T-cell (primary cell): ENCODE data around the gene MAMDC2. TPM values are rescaled to one million over a fixed set of nuclear protein-coding genes. Genes with fewer than 3 reads are reported as not detected.

Source experiments
- ATAC-seq, 4 experiments: fragments of 200-7000 bp in 3 of 4; fragments of 150-1000 bp in 1 of 4; cut with Tn5 transposase; replicated peaks in 1 of 4; 1 replicate in 3 of 4; 2 replicates in 1 of 4; pipeline ENCODE4 v1.10.0; 2021; ENCODE audit warnings: moderate library complexity in 3 of 4, mild to moderate bottlenecking in 2 of 4, moderate number of reproducible peaks in 1 of 4
- CTCF ChIA-PET, 2 donors: fragments of 300-600 bp; sonication (Branson Sonifier 250); formaldehyde crosslinking; loops; one replicate each; lab custom pipeline; 2022; ENCODE audit warnings: antibody characterized with exemption in 2 of 2; lab: Charles Lee
- POLR2A ChIA-PET, 2 donors: fragments of 300-600 bp; sonication (Branson Sonifier 250); formaldehyde crosslinking; loops; one replicate each; lab custom pipeline; 2022; ENCODE audit warnings: antibody characterized with exemption in 2 of 2; lab: Charles Lee
- DNase-seq, 35 experiments: peaks; one replicate each; pipeline versions ENCODE4 v3.0.0 to v3.0.0-alpha.2; 2013 to 2023
- H3K27ac ChIP-seq: one replicate; pipeline ENCODE4 v1.5.1; 2013; ENCODE audit warnings: low read length
- H3K27me3 ChIP-seq, 2 experiments: replicated peaks in 1 of 2; 1 replicate in 1 of 2; 2 replicates in 1 of 2; pipeline versions ENCODE4 v1.6.1 to v1.7.0; 2013; ENCODE audit warnings: low read length in 1 of 2, mixed read lengths in 1 of 2; ENCODE audit not compliant: control insufficient read depth in 2 of 2, insufficient read depth in 2 of 2; ENCODE audit errors: extremely low read depth in 1 of 2
- H3K36me3 ChIP-seq, 2 donors: 1 replicate in 1 of 2; 2 replicates in 1 of 2; pipeline versions ENCODE4 v1.6.1 to v1.7.0; 2013; ENCODE audit warnings: low read length in 1 of 2; ENCODE audit not compliant: control insufficient read depth in 2 of 2, insufficient read depth in 1 of 2; ENCODE audit errors: extremely low read depth in 1 of 2
- H3K4me1 ChIP-seq, 2 experiments: 1 replicate in 1 of 2; 2 replicates in 1 of 2; pipeline versions ENCODE4 v1.6.1 to v1.7.0; 2013; ENCODE audit warnings: low read length in 2 of 2, mixed read lengths in 1 of 2; ENCODE audit not compliant: insufficient read depth in 2 of 2, control insufficient read depth in 1 of 2; ENCODE audit errors: extremely low read depth in 1 of 2
- H3K4me3 ChIP-seq, 2 donors: 1 replicate in 1 of 2; 2 replicates in 1 of 2; pipeline versions ENCODE4 v1.5.1 to v1.7.0; 2013; ENCODE audit warnings: mild to moderate bottlenecking in 2 of 2, low read length in 1 of 2, moderate library complexity in 1 of 2; ENCODE audit not compliant: control insufficient read depth in 1 of 2; ENCODE audit errors: extremely low read depth in 1 of 2
- H3K9me3 ChIP-seq: 2 replicates; pipeline ENCODE4 v1.7.0; 2013
- H3K27ac Mint-ChIP-seq, 2 donors: one replicate each; pipeline ENCODE4 v1.8.0; 2020 to 2021; ENCODE audit warnings: mild to moderate bottlenecking in 2 of 2, mixed read lengths in 2 of 2
- H3K27me3 Mint-ChIP-seq, 2 donors: one replicate each; pipeline ENCODE4 v1.8.0; 2021 to 2022; ENCODE audit warnings: mixed read lengths in 2 of 2
- H3K36me3 Mint-ChIP-seq: one replicate; pipeline ENCODE4 v1.8.0; 2021; ENCODE audit warnings: mixed read lengths
- H3K4me1 Mint-ChIP-seq, 3 donors: one replicate each; pipeline ENCODE4 v1.8.0; 2020 to 2022; ENCODE audit warnings: mixed read lengths in 3 of 3, mild to moderate bottlenecking in 1 of 3
- H3K4me3 Mint-ChIP-seq, 3 donors: one replicate each; pipeline ENCODE4 v1.8.0; 2020 to 2022; ENCODE audit warnings: mild to moderate bottlenecking in 3 of 3, mixed read lengths in 3 of 3, moderate library complexity in 3 of 3
- H3K9me3 Mint-ChIP-seq, 3 donors: one replicate each; pipeline ENCODE4 v1.8.0; 2020 to 2022; ENCODE audit warnings: mixed read lengths in 3 of 3
- WGBS: methylation state at CpG from one replicate; pipeline ENCODE4 v1.1.5; 2013; ENCODE audit warnings: missing lambda C conversion rate; ENCODE audit not compliant: insufficient coverage; 5-methylcytosine and 5-hydroxymethylcytosine counted together
- total RNA-seq, 35 experiments: library from RNA in 6 of 35; stranded (reverse) in 6 of 35; fragments of 120-200 nt in 1 of 35; gene quantifications; one replicate each; pipeline versions ENCODE4 v1.2.1 to v1.2.4 and lab custom pipeline; 2013 to 2026

MAMDC2 gene
- total RNA-seq, 5 donors from 2014 or later (not counting 1 experiment from before 2014, with no cell fraction given), result 0.09 to 0.19 (median 0.12) TPM; not detected in 2

GRCh38 chr9:70160686-70161600 is 117.3 kb downstream of the MAMDC2 start:
- H3K4me1 ChIP-seq, result no peaks in the 10 kb centered on the region

GRCh38 chr9:70165006-70165602 is 121.5 kb downstream of the MAMDC2 start:
- Mint-ChIP-seq H3K9me3 (no peaks in the 10 kb centered on the region), H3K4me1 (no peaks in the 10 kb centered on the region), H3K27me3 (peaks cover 2 to 4% of the 10 kb centered on the region in 2 donors), H3K27ac (no peak overlapping the region), H3K4me3 (no peak overlapping the region), H3K36me3 (no peaks in the 10 kb centered on the region)
- Histone ChIP-seq H3K4me3 (no peak overlapping the region), H3K27ac (no peak overlapping the region), H3K4me1 (no peaks in the 10 kb centered on the region), H3K27me3 (peaks cover 0 to 2% of the 10 kb centered on the region in 2 experiments), H3K36me3 (no peaks in the 10 kb centered on the region), H3K9me3 (no peaks in the 10 kb centered on the region)
- CTCF ChIA-PET, result no interaction called here
- POLR2A ChIA-PET, result interaction anchor here in 1 of 2 donors (0.5 kb wide), 1 partner anchor 234 kb away, joined by 3 read pairs; no protein-coding TSS in a partner anchor
- ATAC-seq (no peak), DNase-seq (no peak)
- WGBS, result no CpG with 5 or more reads among the region's 6 CpGs

More at GRCh38 chr9:70160686-70161600, 117.3 kb downstream of the MAMDC2 start:
- H3K4me3 ChIP-seq, result no peak overlapping the region
- H3K4me3 Mint-ChIP-seq, result no peak overlapping the region
- no peak for ATAC-seq
- H3K4me1 Mint-ChIP-seq, result no peaks in the 10 kb centered on the region
- POLR2A ChIA-PET, result no interaction called here
- no peak for DNase-seq
- H3K36me3 ChIP-seq, result no peaks in the 10 kb centered on the region
- no peaks in the 10 kb centered on the region for H3K36me3 Mint-ChIP-seq
- H3K9me3 ChIP-seq, result no peaks in the 10 kb centered on the region
- H3K27me3 ChIP-seq, result peaks cover 0 to 2% of the 10 kb centered on the region in 2 experiments
- CTCF ChIA-PET, result no interaction called here
- no peaks in the 10 kb centered on the region for H3K9me3 Mint-ChIP-seq
- no peak overlapping the region for H3K27ac ChIP-seq
- WGBS, result 57% methylated on average over 1 of the region's 6 CpGs
- peaks cover 0 to 22% of the 10 kb centered on the region in 2 donors for H3K27me3 Mint-ChIP-seq
- H3K27ac Mint-ChIP-seq, result no peak overlapping the region

DNA sequence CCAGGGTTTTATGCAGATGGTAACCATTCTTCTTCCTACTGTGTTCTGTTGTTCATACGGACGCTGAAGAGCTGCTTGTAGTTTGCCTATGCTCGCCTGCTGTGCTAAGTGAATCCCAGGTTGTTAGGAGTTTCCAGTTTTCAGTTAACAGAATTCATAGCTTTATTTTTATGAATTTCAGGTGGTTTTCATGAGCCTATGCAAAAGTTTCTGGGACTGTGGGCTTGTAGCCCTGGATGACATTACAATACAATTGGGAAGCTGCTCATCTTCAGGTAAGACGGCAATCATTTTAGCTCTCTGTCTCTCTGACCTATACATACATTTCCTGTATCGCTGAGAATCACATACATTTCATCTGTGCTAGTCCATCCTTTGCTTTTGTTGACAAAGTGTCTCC is 124.9 kb downstream of the MAMDC2 start:
- Mint-ChIP-seq H3K27me3 (peaks cover 2 to 4% of the 10 kb centered on the region in 2 donors), H3K9me3 (no peaks in the 10 kb centered on the region), H3K4me3 (no peak overlapping the region), H3K36me3 (no peaks in the 10 kb centered on the region), H3K27ac (no peak overlapping the region), H3K4me1 (no peaks in the 10 kb centered on the region)
- ChIA-PET POLR2A (no interaction called here), CTCF (interaction anchor here in 1 of 2 donors (0.6 kb wide), 1 partner anchor 1189 kb away, joined by 4 read pairs; no protein-coding TSS in a partner anchor)
- ATAC-seq, result no peak
- Histone ChIP-seq H3K9me3 (no peaks in the 10 kb centered on the region), H3K27ac (no peak overlapping the region), H3K36me3 (no peaks in the 10 kb centered on the region), H3K4me1 (no peaks in the 10 kb centered on the region), H3K4me3 (no peak overlapping the region), H3K27me3 (no peaks in the 10 kb centered on the region)
- no CpG with 5 or more reads among the region's 5 CpGs for WGBS
- no peak for DNase-seq

GRCh38 chr9:70169222-70169621 is 125.6 kb downstream of the MAMDC2 start:
- H3K36me3 Mint-ChIP-seq, result no peaks in the 10 kb centered on the region
- H3K4me3 Mint-ChIP-seq, result no peak overlapping the region
- no CpG with 5 or more reads among the region's 3 CpGs for WGBS
- Histone ChIP-seq H3K4me1 (no peaks in the 10 kb centered on the region), H3K9me3 (no peaks in the 10 kb centered on the region), H3K4me3 (no peak overlapping the region), H3K27ac (no peak overlapping the region), H3K27me3 (no peaks in the 10 kb centered on the region), H3K36me3 (no peaks in the 10 kb centered on the region)
- ATAC-seq (no peak), DNase-seq (no peak)
- CTCF ChIA-PET, result no interaction called here
- no peaks in the 10 kb centered on the region for H3K9me3 Mint-ChIP-seq
- POLR2A ChIA-PET, result no interaction called here
- H3K27ac Mint-ChIP-seq, result no peak overlapping the region
- H3K27me3 Mint-ChIP-seq, result peaks cover 2 to 4% of the 10 kb centered on the region in 2 donors
- no peaks in the 10 kb centered on the region for H3K4me1 Mint-ChIP-seq

DNA sequence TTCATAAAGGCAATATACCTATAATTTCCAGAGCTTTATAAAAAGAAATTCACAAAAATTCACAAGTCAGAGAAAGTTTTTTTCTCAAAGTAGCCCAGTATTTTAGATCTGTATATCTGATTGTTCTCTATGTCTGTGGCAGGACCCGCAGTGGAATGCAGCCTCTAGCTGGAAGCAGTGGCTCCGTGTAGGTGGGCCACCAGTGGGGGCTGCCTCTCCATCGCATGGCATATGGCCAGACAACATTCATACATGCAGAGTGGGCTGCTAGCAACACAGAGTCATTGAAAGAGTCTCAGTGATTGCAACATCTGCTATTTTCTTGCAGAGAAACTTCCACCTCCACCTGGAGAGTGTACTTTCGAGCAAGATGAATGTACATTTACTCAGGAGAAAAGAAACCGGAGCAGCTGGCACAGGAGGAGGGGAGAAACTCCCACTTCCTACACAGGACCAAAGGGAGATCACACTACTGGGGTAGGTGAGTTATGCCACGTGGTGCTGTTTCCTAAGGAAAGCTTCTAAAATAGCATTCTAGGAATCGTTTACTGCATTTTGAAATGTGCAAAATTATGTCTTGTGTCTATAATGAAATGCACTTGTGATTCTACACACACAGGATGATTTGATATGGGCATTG is 126.6 kb downstream of the MAMDC2 start:
- Mint-ChIP-seq H3K36me3 (no peaks in the 10 kb centered on the region), H3K27me3 (peaks cover under 1 to 2% of the 10 kb centered on the region in 2 donors), H3K4me1 (no peaks in the 10 kb centered on the region), H3K27ac (no peak overlapping the region), H3K4me3 (no peak overlapping the region), H3K9me3 (no peaks in the 10 kb centered on the region)
- 90% methylated on average over 3 of the region's 7 CpGs for WGBS
- H3K4me1 ChIP-seq, result no peaks in the 10 kb centered on the region
- DNase-seq, result no peak
- no peak overlapping the region for H3K4me3 ChIP-seq
- H3K36me3 ChIP-seq, result no peaks in the 10 kb centered on the region
- no peak for ATAC-seq
- no peaks in the 10 kb centered on the region for H3K27me3 ChIP-seq
- H3K9me3 ChIP-seq, result no peaks in the 10 kb centered on the region
- ChIA-PET CTCF (no interaction called here), POLR2A (no interaction called here)
- no peak overlapping the region for H3K27ac ChIP-seq

GRCh38 chr9:70172532-70172931 is 128.9 kb downstream of the MAMDC2 start:
- Histone ChIP-seq H3K4me1 (no peaks in the 10 kb centered on the region), H3K36me3 (no peaks in the 10 kb centered on the region), H3K27me3 (no peaks in the 10 kb centered on the region), H3K4me3 (no peak overlapping the region), H3K9me3 (no peaks in the 10 kb centered on the region), H3K27ac (no peak overlapping the region)
- Mint-ChIP-seq H3K4me1 (no peaks in the 10 kb centered on the region), H3K27me3 (no peaks in the 10 kb centered on the region), H3K4me3 (no peak overlapping the region), H3K36me3 (no peaks in the 10 kb centered on the region), H3K9me3 (no peaks in the 10 kb centered on the region), H3K27ac (no peak overlapping the region)
- ChIA-PET POLR2A (interaction anchor here in 1 of 2 donors (0.5 kb wide), 1 partner anchor 1936 kb away, joined by 18 read pairs; no protein-coding TSS in a partner anchor), CTCF (interaction anchor here in 1 of 2 donors (0.7 kb wide), 1 partner anchor 13 kb away, joined by 3 read pairs; no protein-coding TSS in a partner anchor)
- no peak for DNase-seq
- 100% methylated on average over 1 of the region's 1 CpG for WGBS
- ATAC-seq, result no peak
